Large intestine (tissue), 3 donors: Measurements from ENCODE around the gene CNTN4. TPM values are rescaled to one million over a fixed set of nuclear protein-coding genes. Genes with fewer than 3 reads are reported as not detected.

Experiments used
- DNase-seq, 2 donors: peaks; one replicate each; pipeline versions ENCODE4 v3.0.0 to v3.0.0-alpha.2; 2013
- H3K27ac ChIP-seq: one replicate; pipeline ENCODE4 v1.5.1; 2013; ENCODE audit warnings: low read length
- H3K27me3 ChIP-seq: 2 replicates; pipeline ENCODE4 v1.6.1; 2013; ENCODE audit warnings: low read length; ENCODE audit not compliant: control insufficient read depth, insufficient read depth
- H3K36me3 ChIP-seq: 2 replicates; pipeline ENCODE4 v1.6.1; 2013; ENCODE audit warnings: low read length; ENCODE audit not compliant: control insufficient read depth, insufficient read depth
- H3K4me1 ChIP-seq: one replicate; pipeline ENCODE4 v1.6.1; 2013; ENCODE audit warnings: low read length; ENCODE audit not compliant: control insufficient read depth, insufficient read depth
- H3K4me3 ChIP-seq: one replicate; pipeline ENCODE4 v1.5.1; 2013; ENCODE audit warnings: low read length
- H3K9me3 ChIP-seq: one replicate; pipeline ENCODE4 v1.6.1; 2013; ENCODE audit warnings: mild to moderate bottlenecking, low read depth, low read length, moderate library complexity; ENCODE audit not compliant: control insufficient read depth
- WGBS: methylation state at CpG from one replicate; pipeline ENCODE4 v1.1.5; 2013; ENCODE audit warnings: low lambda C conversion rate; ENCODE audit not compliant: insufficient coverage; 5-methylcytosine and 5-hydroxymethylcytosine counted together
- polyA plus RNA-seq: library from polyadenylated mRNA; unstranded; fragments of 120-200 nt; gene quantifications from one replicate; pipeline ENCODE4 v1.2.1, GENCODE V29; 2013

The CNTN4 gene
- polyA plus RNA-seq, 1 donor = 9.3 TPM

- Histone ChIP-seq H3K36me3 (no peaks in the 10 kb centered on the region), H3K27me3 (no peaks in the 10 kb centered on the region), H3K4me3 (no peak overlapping the region), H3K9me3 (no peaks in the 10 kb centered on the region), H3K27ac (no peak overlapping the region), H3K4me1 (no peaks in the 10 kb centered on the region)
- DNase-seq = no peak
- WGBS = no CpG with 5 or more reads among the region's 3 CpGs
Observed at GRCh38 chr3:2198776-2199279, 100.2 kb downstream of the CNTN4 start.

- Histone ChIP-seq H3K4me3 (no peak overlapping the region), H3K36me3 (no peaks in the 10 kb centered on the region), H3K4me1 (no peaks in the 10 kb centered on the region), H3K9me3 (no peaks in the 10 kb centered on the region), H3K27ac (no peak overlapping the region), H3K27me3 (no peaks in the 10 kb centered on the region)
- 91% methylated on average over 1 of the region's 1 CpG for WGBS
- no peak for DNase-seq
Observed at GRCh38 chr3:2204054-2204453, 105.4 kb downstream of the CNTN4 start.

GRCh38 chr3:2205692-2206091 lies 107.0 kb downstream of the CNTN4 start:
- no peaks in the 10 kb centered on the region for H3K4me1 ChIP-seq
- 54% methylated on average over 2 of the region's 2 CpGs for WGBS

GRCh38 chr3:2206536-2206935 lies 107.9 kb downstream of the CNTN4 start:
- H3K36me3 ChIP-seq = no peaks in the 10 kb centered on the region
- no peak for DNase-seq
- no peaks in the 10 kb centered on the region for H3K4me1 ChIP-seq
- H3K27ac ChIP-seq = no peak overlapping the region
- no peaks in the 10 kb centered on the region for H3K27me3 ChIP-seq
- H3K4me3 ChIP-seq = no peak overlapping the region
- H3K9me3 ChIP-seq = no peaks in the 10 kb centered on the region
- 40% methylated on average over 1 of the region's 4 CpGs for WGBS

More at GRCh38 chr3:2205692-2206091, 107.0 kb downstream of the CNTN4 start:
- H3K9me3 ChIP-seq = no peaks in the 10 kb centered on the region
- no peak overlapping the region for H3K27ac ChIP-seq
- no peaks in the 10 kb centered on the region for H3K36me3 ChIP-seq
- DNase-seq = no peak
- H3K4me3 ChIP-seq = no peak overlapping the region
- H3K27me3 ChIP-seq = no peaks in the 10 kb centered on the region

GRCh38 chr3:2211568-2211967 lies 112.9 kb downstream of the CNTN4 start:
- no peak overlapping the region for H3K27ac ChIP-seq
- H3K4me3 ChIP-seq = no peak overlapping the region
- 90% methylated on average over 2 of the region's 2 CpGs for WGBS
- no peaks in the 10 kb centered on the region for H3K4me1 ChIP-seq
- no peaks in the 10 kb centered on the region for H3K36me3 ChIP-seq
- no peak for DNase-seq
- H3K27me3 ChIP-seq = no peaks in the 10 kb centered on the region
- no peaks in the 10 kb centered on the region for H3K9me3 ChIP-seq

- H3K27ac ChIP-seq = no peak overlapping the region
- no peak for DNase-seq
- H3K36me3 ChIP-seq = no peaks in the 10 kb centered on the region
- no CpG with 5 or more reads among the region's 3 CpGs for WGBS
- no peaks in the 10 kb centered on the region for H3K4me1 ChIP-seq
- no peaks in the 10 kb centered on the region for H3K9me3 ChIP-seq
- H3K27me3 ChIP-seq = no peaks in the 10 kb centered on the region
- H3K4me3 ChIP-seq = no peak overlapping the region
Observed at GRCh38 chr3:2212206-2212605, 113.5 kb downstream of the CNTN4 start.

GRCh38 chr3:2218375-2218774 lies 119.7 kb downstream of the CNTN4 start:
- Histone ChIP-seq H3K27ac (no peak overlapping the region), H3K36me3 (no peaks in the 10 kb centered on the region), H3K27me3 (no peaks in the 10 kb centered on the region), H3K4me1 (no peaks in the 10 kb centered on the region), H3K9me3 (no peaks in the 10 kb centered on the region), H3K4me3 (no peak overlapping the region)
- 80% methylated on average over 1 of the region's 4 CpGs for WGBS
- no peak for DNase-seq

GRCh38 chr3:2218816-2219215 lies 120.2 kb downstream of the CNTN4 start:
- no peaks in the 10 kb centered on the region for H3K36me3 ChIP-seq
- H3K4me1 ChIP-seq = no peaks in the 10 kb centered on the region
- no peak for DNase-seq
- no CpG with 5 or more reads among the region's 2 CpGs for WGBS
- no peaks in the 10 kb centered on the region for H3K27me3 ChIP-seq
- no peak overlapping the region for H3K4me3 ChIP-seq
- no peaks in the 10 kb centered on the region for H3K9me3 ChIP-seq
- no peak overlapping the region for H3K27ac ChIP-seq

- Histone ChIP-seq H3K27ac (no peak overlapping the region), H3K36me3 (no peaks in the 10 kb centered on the region), H3K4me3 (no peak overlapping the region), H3K9me3 (no peaks in the 10 kb centered on the region), H3K27me3 (no peaks in the 10 kb centered on the region), H3K4me1 (no peaks in the 10 kb centered on the region)
- DNase-seq = no peak
- WGBS = no CpG with 5 or more reads among the region's 4 CpGs
Observed at GRCh38 chr3:2236203-2236602, 137.5 kb downstream of the CNTN4 start.

- Histone ChIP-seq H3K27ac (no peak overlapping the region), H3K4me1 (no peaks in the 10 kb centered on the region), H3K9me3 (no peaks in the 10 kb centered on the region), H3K4me3 (no peak overlapping the region), H3K27me3 (no peaks in the 10 kb centered on the region), H3K36me3 (no peaks in the 10 kb centered on the region)
- DNase-seq = no peak
Observed at GRCh38 chr3:2244137-2244536, 145.5 kb downstream of the CNTN4 start.

GRCh38 chr3:2246873-2247648 lies 148.4 kb downstream of the CNTN4 start:
- no peaks in the 10 kb centered on the region for H3K4me1 ChIP-seq
- 100% methylated on average over 1 of the region's 6 CpGs for WGBS
- no peak overlapping the region for H3K27ac ChIP-seq
- H3K36me3 ChIP-seq = no peaks in the 10 kb centered on the region
- no peaks in the 10 kb centered on the region for H3K9me3 ChIP-seq
- H3K4me3 ChIP-seq = no peak overlapping the region
- DNase-seq = no peak
- H3K27me3 ChIP-seq = no peaks in the 10 kb centered on the region
